GM18511 (cell line): ENCODE results near the gene NOD2.

ENCODE experiments used
- ATAC-seq: cut with Tn5 transposase; IDR thresholded peaks from one replicate; pipeline ENCODE4 v1.9.1; 2021; ENCODE audit warnings: mild to moderate bottlenecking, moderate library complexity; ENCODE audit not compliant: unreplicated experiment

Gene NOD2

GRCh38 chr16:50741225-50741780 is 47.9 kb downstream of the NOD2 start:
- ATAC-seq, result peak; percentile 2

GRCh38 chr16:50741781-50742575 is 48.6 kb downstream of the NOD2 start, which contains the start of gene CYLD:
Gene CYLD, plus strand, starts transcription at chr16:50742086. Its CDS starts 7,613 bp downstream, at chr16:50749699.
- peak; percentile 92 for ATAC-seq

- ATAC-seq, result peak; percentile 28
Measured at GRCh38 chr16:50742576-50743200, 49.3 kb downstream of the NOD2 start.

GRCh38 chr16:50743581-50744225 is 50.3 kb downstream of the NOD2 start:
- no peak for ATAC-seq

- no peak for ATAC-seq
Measured at GRCh38 chr16:50744881-50745280, 51.5 kb downstream of the NOD2 start.

GRCh38 chr16:50745940-50746339 is 52.5 kb downstream of the NOD2 start:
- ATAC-seq, result no peak

- peak; percentile 71 for ATAC-seq
Measured at GRCh38 chr16:50747207-50747956, 54.0 kb downstream of the NOD2 start.

- no peak for ATAC-seq
Measured at GRCh38 chr16:50751528-50751927, 58.1 kb downstream of the NOD2 start.

GRCh38 chr16:50752471-50753235 is 59.2 kb downstream of the NOD2 start:
- ATAC-seq, result no peak

GRCh38 chr16:50756473-50756872 is 63.1 kb downstream of the NOD2 start:
- ATAC-seq, result no peak

- ATAC-seq, result no peak
Measured at GRCh38 chr16:50761267-50761666, 67.9 kb downstream of the NOD2 start.

GRCh38 chr16:50762241-50762640 is 68.8 kb downstream of the NOD2 start:
- no peak for ATAC-seq

- no peak for ATAC-seq
Measured at GRCh38 chr16:50763211-50763610, 69.8 kb downstream of the NOD2 start.

GRCh38 chr16:50765260-50765659 is 71.9 kb downstream of the NOD2 start:
- no peak for ATAC-seq

- no peak for ATAC-seq
Measured at GRCh38 chr16:50765861-50766260, 72.5 kb downstream of the NOD2 start.

GRCh38 chr16:50767197-50767596 is 73.8 kb downstream of the NOD2 start:
- no peak for ATAC-seq

- ATAC-seq, result no peak
Measured at GRCh38 chr16:50771366-50771765, 78.0 kb downstream of the NOD2 start.

- ATAC-seq, result no peak
Measured at GRCh38 chr16:50774405-50774804, 81.0 kb downstream of the NOD2 start.

- ATAC-seq, result no peak
Measured at GRCh38 chr16:50774960-50775359, 81.6 kb downstream of the NOD2 start.

GRCh38 chr16:50776037-50776436 is 82.6 kb downstream of the NOD2 start:
- no peak for ATAC-seq
